ENCODE results near the gene TTBK2.

GRCh38 chr15:42692536-42692935, 228.0 kb downstream of the TTBK2 start:
- TF ChIP-seq CTCF (IDR thresholded peaks at IDR 0.05) = no peak
- no peak for TF ChIP-seq POLR2A (IDR thresholded peaks at IDR 0.05)
- no peak for TF ChIP-seq EP300 (IDR thresholded peaks at IDR 0.05; ENCODE audit: low read depth)

Data from transverse colon (tissue), 3 donors.